Measurements from ENCODE around the gene WDR7.

The WDR7 gene

GRCh38 chr18:57040175-57040574 is 389.0 kb downstream of the WDR7 start:
- DNase-seq (ENCODE audit: low read depth in 2 of 2), result no peak

- no peak for DNase-seq (ENCODE audit: low read depth in 2 of 2)
Measured at GRCh38 chr18:57043241-57043640, 392.1 kb downstream of the WDR7 start.

GRCh38 chr18:57048351-57048750 is 397.2 kb downstream of the WDR7 start:
- no peak for DNase-seq (ENCODE audit: low read depth in 2 of 2)

- DNase-seq (ENCODE audit: low read depth in 2 of 2), result no peak
Measured at GRCh38 chr18:57048859-57049258, 397.7 kb downstream of the WDR7 start.

GRCh38 chr18:57050310-57050949 is 399.3 kb downstream of the WDR7 start:
- DNase-seq (ENCODE audit: low read depth in 2 of 2), result no peak

GRCh38 chr18:57051021-57051656 is 400.0 kb downstream of the WDR7 start:
- DNase-seq (ENCODE audit: low read depth in 2 of 2), result no peak

GRCh38 chr18:57051657-57052044 is 400.5 kb downstream of the WDR7 start:
- DNase-seq (ENCODE audit: low read depth in 2 of 2), result no peak

GRCh38 chr18:57052173-57052572 is 401.0 kb downstream of the WDR7 start:
- no peak for DNase-seq (ENCODE audit: low read depth in 2 of 2)

- DNase-seq (ENCODE audit: low read depth in 2 of 2), result no peak
Measured at GRCh38 chr18:57052759-57053158, 401.6 kb downstream of the WDR7 start.

- DNase-seq (ENCODE audit: low read depth in 2 of 2), result no peak
Measured at GRCh38 chr18:57054891-57055290, 403.7 kb downstream of the WDR7 start.

- no peak for DNase-seq (ENCODE audit: low read depth in 2 of 2)
Measured at GRCh38 chr18:57057890-57058289, 406.7 kb downstream of the WDR7 start.

- DNase-seq (ENCODE audit: low read depth in 2 of 2), result no peak
Measured at GRCh38 chr18:57058734-57059133, 407.6 kb downstream of the WDR7 start.

- no peak for DNase-seq (ENCODE audit: low read depth in 2 of 2)
Measured at GRCh38 chr18:57059366-57059765, 408.2 kb downstream of the WDR7 start.

- no peak for DNase-seq (ENCODE audit: low read depth in 2 of 2)
Measured at GRCh38 chr18:57060814-57061213, 409.7 kb downstream of the WDR7 start.

- no peak for DNase-seq (ENCODE audit: low read depth in 2 of 2)
Measured at GRCh38 chr18:57062178-57062577, 411.0 kb downstream of the WDR7 start.

- DNase-seq (ENCODE audit: low read depth in 2 of 2), result no peak
Measured at GRCh38 chr18:57062844-57063243, 411.7 kb downstream of the WDR7 start.

- DNase-seq (ENCODE audit: low read depth in 2 of 2), result no peak
Measured at GRCh38 chr18:57063601-57064103, 412.5 kb downstream of the WDR7 start.

GRCh38 chr18:57073501-57074187 is 422.5 kb downstream of the WDR7 start:
- no peak for DNase-seq (ENCODE audit: low read depth in 2 of 2)

- no peak for DNase-seq (ENCODE audit: low read depth in 2 of 2)
Measured at GRCh38 chr18:57075716-57076400, 424.7 kb downstream of the WDR7 start.

GRCh38 chr18:57077005-57077765 is 426.0 kb downstream of the WDR7 start:
- no peak for DNase-seq (ENCODE audit: low read depth in 2 of 2)

GRCh38 chr18:57077786-57078552 is 426.8 kb downstream of the WDR7 start:
- DNase-seq (ENCODE audit: low read depth in 2 of 2), result no peak
